IMR-90 (cell line): ENCODE data around the gene OXSM.

Experiments used
- CEBPB ChIP-seq: IDR thresholded peaks from 2 replicates; pipeline ENCODE4 v1.6.1; 2012; ENCODE audit warnings: low read depth, low read length, improper control_type of control experiment
- MAFK ChIP-seq: IDR thresholded peaks from 2 replicates; pipeline ENCODE4 v1.6.1; 2012; ENCODE audit warnings: low read depth, low read length, improper control_type of control experiment
- MAZ ChIP-seq: IDR thresholded peaks from 2 replicates; pipeline ENCODE4 v1.6.1; 2012; ENCODE audit warnings: low read depth, mild to moderate bottlenecking, low read length, improper control_type of control experiment, moderate library complexity, borderline replicate concordance
- MXI1 ChIP-seq: IDR thresholded peaks from 2 replicates; pipeline ENCODE4 v1.6.1; 2012; ENCODE audit warnings: low read depth, mild to moderate bottlenecking, low read length, moderate library complexity, borderline replicate concordance
- POLR2A ChIP-seq: IDR thresholded peaks from 2 replicates; pipeline ENCODE4 v1.6.1; 2012; ENCODE audit warnings: mild to moderate bottlenecking, low read depth, low read length
- RAD21 ChIP-seq: IDR thresholded peaks from 2 replicates; pipeline ENCODE4 v1.6.1; 2012; ENCODE audit warnings: low read length, improper control_type of control experiment
- RCOR1 ChIP-seq: IDR thresholded peaks from 2 replicates; pipeline ENCODE4 v1.6.1; 2012; ENCODE audit warnings: mild to moderate bottlenecking, low read length, improper control_type of control experiment; ENCODE audit not compliant: insufficient replicate concordance
- SMC3 ChIP-seq: fragments of 150-350 bp; IDR thresholded peaks from 2 replicates; pipeline ENCODE4 v1.6.1; 2016; ENCODE audit warnings: low read depth, mild to moderate bottlenecking, antibody characterized with exemption, low read length, moderate library complexity
- TF ChIP-seq, protein P1 (sequence below): conservative IDR thresholded peaks from 2 replicates; pipeline ENCODE4 v1.5.1; 2012; ENCODE audit warnings: mild to moderate bottlenecking, low read depth, low read length, improper control_type of control experiment
- TF ChIP-seq, protein P2 (sequence below): fragments of 150-350 bp; IDR thresholded peaks from 2 replicates; pipeline ENCODE4 v1.6.1; 2017; ENCODE audit warnings: mild to moderate bottlenecking, antibody characterized with exemption, low read length, low read depth

DNA sequence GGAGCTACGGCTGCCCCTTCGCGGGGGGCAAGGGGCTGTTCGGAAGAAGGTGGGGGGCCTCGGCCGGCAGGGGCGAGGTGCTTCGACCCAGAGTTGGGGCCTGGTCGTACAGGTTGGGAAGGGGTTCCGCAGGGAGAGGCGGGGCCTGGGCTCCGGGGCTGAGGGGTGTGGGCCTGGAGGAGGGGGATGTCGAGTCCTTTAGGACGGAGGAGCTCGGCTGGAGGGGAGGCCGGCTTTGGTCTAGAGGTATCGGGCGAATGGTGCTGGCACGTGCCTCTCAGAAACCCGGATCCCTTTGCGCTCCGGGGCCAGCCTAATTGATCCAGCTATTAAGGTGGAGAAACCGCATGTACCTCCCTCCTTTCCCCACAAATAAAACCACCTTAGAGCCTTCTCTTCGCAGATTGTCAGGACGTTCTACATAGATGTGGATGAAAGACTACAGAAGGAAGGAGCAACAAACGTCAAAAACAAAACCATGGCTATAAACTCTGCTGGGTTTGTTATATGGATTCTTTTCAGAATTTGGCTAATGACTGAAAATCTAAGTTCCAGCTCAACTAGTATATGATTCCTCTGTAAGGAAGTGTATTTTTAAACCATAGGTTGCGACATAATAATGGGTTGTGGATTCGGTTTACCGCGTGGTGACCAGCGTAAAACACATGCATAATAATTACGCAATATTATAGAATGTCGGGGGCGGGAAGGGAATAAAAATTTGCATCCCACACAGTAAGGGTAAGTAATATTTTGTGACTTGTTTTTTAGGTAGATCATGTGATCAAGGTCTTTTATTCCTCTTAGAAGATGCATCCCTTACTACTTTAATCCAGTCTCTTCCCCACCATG, 6.0 kb upstream of the OXSM start:
- TF ChIP-seq POLR2A, result no peak
- no peak for TF ChIP-seq MAZ
- TF ChIP-seq, protein P1, sequence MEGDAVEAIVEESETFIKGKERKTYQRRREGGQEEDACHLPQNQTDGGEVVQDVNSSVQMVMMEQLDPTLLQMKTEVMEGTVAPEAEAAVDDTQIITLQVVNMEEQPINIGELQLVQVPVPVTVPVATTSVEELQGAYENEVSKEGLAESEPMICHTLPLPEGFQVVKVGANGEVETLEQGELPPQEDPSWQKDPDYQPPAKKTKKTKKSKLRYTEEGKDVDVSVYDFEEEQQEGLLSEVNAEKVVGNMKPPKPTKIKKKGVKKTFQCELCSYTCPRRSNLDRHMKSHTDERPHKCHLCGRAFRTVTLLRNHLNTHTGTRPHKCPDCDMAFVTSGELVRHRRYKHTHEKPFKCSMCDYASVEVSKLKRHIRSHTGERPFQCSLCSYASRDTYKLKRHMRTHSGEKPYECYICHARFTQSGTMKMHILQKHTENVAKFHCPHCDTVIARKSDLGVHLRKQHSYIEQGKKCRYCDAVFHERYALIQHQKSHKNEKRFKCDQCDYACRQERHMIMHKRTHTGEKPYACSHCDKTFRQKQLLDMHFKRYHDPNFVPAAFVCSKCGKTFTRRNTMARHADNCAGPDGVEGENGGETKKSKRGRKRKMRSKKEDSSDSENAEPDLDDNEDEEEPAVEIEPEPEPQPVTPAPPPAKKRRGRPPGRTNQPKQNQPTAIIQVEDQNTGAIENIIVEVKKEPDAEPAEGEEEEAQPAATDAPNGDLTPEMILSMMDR, result no peak
- TF ChIP-seq RAD21, result no peak
- TF ChIP-seq SMC3, result no peak
- no peak for TF ChIP-seq RCOR1
- TF ChIP-seq, protein P2, sequence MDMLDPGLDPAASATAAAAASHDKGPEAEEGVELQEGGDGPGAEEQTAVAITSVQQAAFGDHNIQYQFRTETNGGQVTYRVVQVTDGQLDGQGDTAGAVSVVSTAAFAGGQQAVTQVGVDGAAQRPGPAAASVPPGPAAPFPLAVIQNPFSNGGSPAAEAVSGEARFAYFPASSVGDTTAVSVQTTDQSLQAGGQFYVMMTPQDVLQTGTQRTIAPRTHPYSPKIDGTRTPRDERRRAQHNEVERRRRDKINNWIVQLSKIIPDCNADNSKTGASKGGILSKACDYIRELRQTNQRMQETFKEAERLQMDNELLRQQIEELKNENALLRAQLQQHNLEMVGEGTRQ, result peak; percentile 33; the same call in 1 of the 2 replicates
- no peak for TF ChIP-seq MXI1
- no peak for TF ChIP-seq MAFK
- TF ChIP-seq CEBPB, result peak; percentile 98
